ENCODE data around the gene FOXO3B. TPM values are rescaled to one million over a fixed set of nuclear protein-coding genes. Genes with fewer than 3 reads are reported as not detected.

Gene FOXO3B
- total RNA-seq, 1 experiment from 2014 or later: 2.5 TPM

Other genes starting within 250 kb of the FOXO3B start
- gene LGALS9C, start 205.5 kb downstream of the FOXO3B start, total RNA-seq (2014; rRNA removed; shearing (Covaris generic)): not detected in 2 replicates
- not detected in 2 replicates for gene TBC1D28, start 37.9 kb downstream of the FOXO3B start, total RNA-seq (2014; rRNA removed; shearing (Covaris generic))
- gene FBXW10, start 61.7 kb upstream of the FOXO3B start, total RNA-seq (2014; rRNA removed; shearing (Covaris generic)): 0.05 TPM in 1 of 2 replicates, not detected in the other
- gene TVP23B, start 98.9 kb upstream of the FOXO3B start, total RNA-seq (2014; rRNA removed; shearing (Covaris generic)): 105 and 144 TPM in 2 replicates
- 37.1 and 59.9 TPM in 2 replicates for gene PRPSAP2, start 175.8 kb upstream of the FOXO3B start, total RNA-seq (2014; rRNA removed; shearing (Covaris generic))

All from SJSA1 (cell line).